GM06990 (cell line): ENCODE results near the gene SWAP70.
"Not testable (repeated sequence)": the region's sequence is repeated elsewhere in the genome, so short reads cannot be mapped to it uniquely, and the experiment has no call there.

Experiments
- DNase-seq: peaks from one replicate; pipeline ENCODE4 v3.0.0-alpha.2; 2011; ENCODE audit not compliant: insufficient read length; ENCODE audit errors: extremely low read depth
- H3K27me3 ChIP-seq: replicated peaks from 2 replicates; pipeline ENCODE4 v1.6.0; 2011; ENCODE audit warnings: low read length; ENCODE audit not compliant: control insufficient read depth, insufficient read depth
- H3K36me3 ChIP-seq: 2 replicates; pipeline ENCODE4 v1.5.1; 2011; ENCODE audit warnings: low read length; ENCODE audit not compliant: control insufficient read depth, insufficient read depth
- H3K4me3 ChIP-seq: replicated peaks from 2 replicates; pipeline ENCODE4 v1.5.1; 2011; ENCODE audit warnings: low read depth, mild to moderate bottlenecking, control low read depth, low read length
- TF ChIP-seq, protein P1 (sequence below): IDR thresholded peaks from 2 replicates; pipeline ENCODE4 v1.5.1; 2011; ENCODE audit warnings: low read length, control low read depth, mild to moderate bottlenecking, inconsistent platforms; ENCODE audit not compliant: insufficient read depth, poor library complexity, severe bottlenecking

The SWAP70 gene

DNA sequence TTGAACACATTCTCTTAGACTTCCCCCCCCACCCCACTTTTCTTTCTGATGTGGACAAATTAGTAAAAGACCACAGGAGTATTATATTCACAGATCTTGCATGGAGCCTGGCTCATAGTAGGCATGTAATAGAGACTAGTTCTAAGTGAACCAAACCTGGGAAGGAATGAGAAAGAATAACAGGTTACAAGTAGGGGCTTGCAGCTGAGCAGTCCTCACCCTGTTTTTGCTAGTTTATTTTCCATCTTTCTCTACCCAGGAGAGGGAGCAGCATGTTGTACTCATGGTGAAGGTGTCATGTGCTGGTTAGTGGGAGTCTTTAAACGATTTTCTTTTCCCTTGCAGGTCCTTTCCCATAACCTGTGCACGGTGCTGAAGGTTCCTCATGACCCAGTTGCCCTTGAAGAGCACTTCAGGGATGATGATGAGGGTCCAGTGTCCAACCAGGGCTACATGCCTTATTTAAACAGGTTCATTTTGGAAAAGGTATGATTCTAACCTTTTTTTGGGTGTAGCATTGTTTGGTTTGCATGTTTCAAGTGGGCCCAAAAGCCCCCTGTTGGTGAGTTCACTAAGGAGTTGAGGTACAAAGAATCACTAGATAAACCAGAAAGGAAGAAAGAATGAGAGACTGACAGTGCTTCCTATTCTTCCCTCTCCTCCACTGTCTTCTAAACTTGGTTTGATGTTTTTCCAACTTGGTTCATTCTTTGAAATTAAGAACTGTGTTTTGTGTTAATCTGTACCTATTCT, 30.1 kb downstream of the SWAP70 start:
- Histone ChIP-seq H3K27me3 (no peaks in the 10 kb centered on the region), H3K36me3 (peaks cover 3% of the 10 kb centered on the region), H3K4me3 (no peak overlapping the region)
- DNase-seq: no peak
- TF ChIP-seq, protein P1, sequence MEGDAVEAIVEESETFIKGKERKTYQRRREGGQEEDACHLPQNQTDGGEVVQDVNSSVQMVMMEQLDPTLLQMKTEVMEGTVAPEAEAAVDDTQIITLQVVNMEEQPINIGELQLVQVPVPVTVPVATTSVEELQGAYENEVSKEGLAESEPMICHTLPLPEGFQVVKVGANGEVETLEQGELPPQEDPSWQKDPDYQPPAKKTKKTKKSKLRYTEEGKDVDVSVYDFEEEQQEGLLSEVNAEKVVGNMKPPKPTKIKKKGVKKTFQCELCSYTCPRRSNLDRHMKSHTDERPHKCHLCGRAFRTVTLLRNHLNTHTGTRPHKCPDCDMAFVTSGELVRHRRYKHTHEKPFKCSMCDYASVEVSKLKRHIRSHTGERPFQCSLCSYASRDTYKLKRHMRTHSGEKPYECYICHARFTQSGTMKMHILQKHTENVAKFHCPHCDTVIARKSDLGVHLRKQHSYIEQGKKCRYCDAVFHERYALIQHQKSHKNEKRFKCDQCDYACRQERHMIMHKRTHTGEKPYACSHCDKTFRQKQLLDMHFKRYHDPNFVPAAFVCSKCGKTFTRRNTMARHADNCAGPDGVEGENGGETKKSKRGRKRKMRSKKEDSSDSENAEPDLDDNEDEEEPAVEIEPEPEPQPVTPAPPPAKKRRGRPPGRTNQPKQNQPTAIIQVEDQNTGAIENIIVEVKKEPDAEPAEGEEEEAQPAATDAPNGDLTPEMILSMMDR: no peak

DNA sequence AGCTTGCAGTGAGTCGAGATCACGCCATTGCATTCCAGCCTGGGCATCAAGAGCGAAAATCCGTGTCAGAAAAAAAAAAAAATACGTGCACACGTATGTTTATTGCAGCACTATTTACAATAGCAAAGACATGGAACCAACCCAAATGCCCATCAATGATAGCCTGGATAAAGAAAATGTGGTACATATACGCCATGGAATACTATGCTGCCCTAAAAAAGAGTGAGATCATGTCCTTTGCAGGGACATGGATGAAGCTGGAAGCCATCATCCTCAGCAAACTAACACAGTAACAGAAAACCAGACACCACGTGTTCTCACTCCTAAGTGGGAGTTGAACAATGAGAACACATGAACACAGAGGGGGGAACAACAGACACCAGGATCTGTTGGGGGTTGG, 31.4 kb downstream of the SWAP70 start:
- not testable (repeated sequence) for DNase-seq, H3K4me3 ChIP-seq, H3K36me3 ChIP-seq, H3K27me3 ChIP-seq

DNA sequence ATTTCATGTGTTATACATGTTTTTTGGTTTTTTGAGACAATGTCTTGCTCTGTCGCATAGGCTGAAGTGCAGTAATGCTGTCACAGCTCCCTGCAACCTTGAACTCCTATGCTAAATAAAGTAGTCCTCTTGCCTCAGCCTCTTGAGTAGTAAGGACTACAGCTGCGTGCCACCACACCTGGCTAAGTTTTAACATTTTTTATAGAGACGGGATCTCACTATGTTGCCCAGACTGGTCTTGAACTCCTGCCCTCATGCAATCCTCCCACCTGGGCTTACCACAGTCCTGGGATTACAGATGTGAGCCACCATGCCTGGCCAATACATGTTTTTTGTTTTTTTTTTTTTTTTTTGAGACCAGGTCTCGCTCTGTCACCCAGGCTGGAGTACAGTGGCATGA, 33.9 kb downstream of the SWAP70 start:
- DNase-seq: no peak
- Histone ChIP-seq H3K27me3 (no peaks in the 10 kb centered on the region), H3K4me3 (no peak overlapping the region), H3K36me3 (peaks cover 3% of the 10 kb centered on the region)
- TF ChIP-seq, protein P1: no peak

DNA sequence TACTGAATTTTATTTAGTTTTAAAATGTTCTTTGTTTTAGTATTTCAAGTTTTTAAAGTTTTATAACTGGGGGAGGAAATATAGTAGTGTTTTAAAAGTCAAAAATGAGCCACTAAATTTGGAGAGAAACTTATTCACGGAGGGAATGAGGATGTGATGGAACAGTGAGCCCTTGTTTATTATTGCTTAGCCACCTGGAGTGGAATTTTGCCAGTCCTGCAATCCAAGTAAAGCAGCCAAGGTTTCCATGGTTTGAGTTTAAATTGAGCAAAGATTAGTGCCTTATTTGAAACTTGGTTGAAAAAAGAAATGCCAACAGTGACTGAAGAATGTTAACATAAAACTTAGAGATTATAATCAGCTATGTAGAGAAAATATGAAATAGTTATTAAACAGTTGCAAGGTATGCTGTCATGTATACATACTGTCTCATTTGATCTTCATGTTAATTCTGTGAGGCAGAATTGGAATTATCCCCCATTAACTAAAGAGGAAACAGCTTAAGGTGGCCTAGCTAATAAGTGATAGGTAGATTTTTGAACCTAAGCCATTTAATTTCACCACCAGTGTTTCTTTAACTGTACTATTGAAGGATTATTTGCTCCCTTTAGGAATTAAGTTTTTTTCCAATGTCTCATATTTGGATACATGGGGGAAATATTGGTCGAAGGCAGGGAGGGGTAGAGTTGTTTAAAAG, 36.4 kb downstream of the SWAP70 start:
- Histone ChIP-seq H3K27me3 (no peaks in the 10 kb centered on the region), H3K36me3 (no peaks in the 10 kb centered on the region), H3K4me3 (no peak overlapping the region)
- DNase-seq: no peak
- TF ChIP-seq, protein P1: no peak

DNA sequence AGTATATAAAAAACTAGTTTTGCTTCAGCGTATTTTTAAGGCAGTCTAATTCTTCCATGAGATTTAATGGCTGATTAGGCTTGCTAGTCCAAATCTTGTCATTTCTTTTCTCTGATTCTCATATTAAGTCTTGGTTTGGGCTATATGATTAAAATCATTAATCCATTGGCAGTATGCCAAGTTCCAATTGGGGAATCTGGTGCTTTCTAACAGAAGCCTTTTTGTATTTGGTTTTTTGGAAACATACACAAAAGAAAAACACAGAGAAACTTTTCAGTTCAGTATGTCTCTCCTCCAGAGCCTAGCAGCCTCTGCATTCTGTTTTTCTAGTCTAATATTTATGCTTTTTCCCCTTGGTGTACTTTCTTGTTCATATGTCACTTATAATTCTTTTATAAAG, 37.9 kb downstream of the SWAP70 start:
- H3K36me3 ChIP-seq: no peaks in the 10 kb centered on the region
- no peak for DNase-seq
- TF ChIP-seq, protein P1: no peak
- H3K27me3 ChIP-seq: no peaks in the 10 kb centered on the region
- no peak overlapping the region for H3K4me3 ChIP-seq

DNA sequence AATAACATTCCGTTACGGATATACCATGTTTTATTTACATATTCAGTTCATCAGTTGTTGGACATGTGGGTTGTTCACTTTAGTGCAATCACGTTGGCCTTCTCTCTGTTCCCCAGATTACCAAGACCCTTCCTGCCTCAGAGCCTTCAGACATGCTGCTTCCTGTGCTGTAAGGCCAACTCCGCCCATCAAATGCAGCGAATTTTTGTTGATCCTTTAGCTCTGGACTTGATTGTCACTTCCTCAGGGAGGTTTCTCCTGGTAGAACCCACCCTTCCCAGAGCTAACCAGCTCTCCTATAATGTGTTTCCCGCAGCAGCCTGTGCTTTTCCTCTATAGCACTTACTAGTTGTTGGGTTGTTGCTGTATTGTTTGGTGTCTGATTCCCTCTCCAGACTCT, 39.4 kb downstream of the SWAP70 start:
- no peak for DNase-seq
- Histone ChIP-seq H3K27me3 (no peaks in the 10 kb centered on the region), H3K4me3 (no peak overlapping the region), H3K36me3 (no peaks in the 10 kb centered on the region)
- TF ChIP-seq, protein P1: no peak
